HG02571 (cell line): ENCODE measurements around the gene HTR6.
"Not testable (repeated sequence)": the region's sequence is repeated elsewhere in the genome, so short reads cannot be mapped to it uniquely, and the experiment has no call there.

Experiments
- ATAC-seq: cut with Tn5 transposase; IDR thresholded peaks from one replicate; pipeline ENCODE4 v1.9.1; 2021; ENCODE audit warnings: mild to moderate bottlenecking, moderate library complexity; ENCODE audit not compliant: unreplicated experiment

The HTR6 gene

GRCh38 chr1:19637606-19638005 lies 27.1 kb upstream of the HTR6 start:
- no peak for ATAC-seq

- ATAC-seq: not testable (repeated sequence)
These were observed 25.4 kb upstream of the HTR6 start for GRCh38 chr1:19639228-19639627.

GRCh38 chr1:19639999-19640362 lies 24.7 kb upstream of the HTR6 start:
- no peak for ATAC-seq

- ATAC-seq: no peak
These were observed 24.0 kb upstream of the HTR6 start for GRCh38 chr1:19640363-19641316.

GRCh38 chr1:19643121-19643520 lies 21.6 kb upstream of the HTR6 start:
- ATAC-seq: no peak

- no peak for ATAC-seq
These were observed 20.9 kb upstream of the HTR6 start, which contains the start of gene NBL1 for GRCh38 chr1:19643602-19644394. Gene NBL1, plus strand, starts transcription at chr1:19644311. Its CDS starts 10,720 bp downstream, at chr1:19655031.

- ATAC-seq: no peak
These were observed 20.3 kb upstream of the HTR6 start for GRCh38 chr1:19644395-19644680.

GRCh38 chr1:19644681-19645410 lies 19.8 kb upstream of the HTR6 start:
- ATAC-seq: no peak

GRCh38 chr1:19645411-19646251 lies 19.0 kb upstream of the HTR6 start:
- no peak for ATAC-seq

- no peak for ATAC-seq
These were observed 18.0 kb upstream of the HTR6 start for GRCh38 chr1:19646377-19647319.

- no peak for ATAC-seq
These were observed 17.0 kb upstream of the HTR6 start for GRCh38 chr1:19647643-19648042.

- no peak for ATAC-seq
These were observed 16.4 kb upstream of the HTR6 start for GRCh38 chr1:19648239-19648638.

- ATAC-seq: no peak
These were observed 16.0 kb upstream of the HTR6 start for GRCh38 chr1:19648689-19649088.

GRCh38 chr1:19650416-19651140 lies 14.1 kb upstream of the HTR6 start:
- no peak for ATAC-seq

GRCh38 chr1:19651141-19651737 lies 13.4 kb upstream of the HTR6 start:
- no peak for ATAC-seq

- ATAC-seq: no peak
These were observed 10.3 kb upstream of the HTR6 start for GRCh38 chr1:19654386-19654785.

GRCh38 chr1:19654886-19655717 lies 9.6 kb upstream of the HTR6 start:
- no peak for ATAC-seq

GRCh38 chr1:19655718-19656080 lies 9.0 kb upstream of the HTR6 start:
- no peak for ATAC-seq
